CD4-positive, alpha-beta T cell treated with Interleukin-10 for 1 hour (primary cell): ENCODE measurements around the gene OR6C65.
"Not testable (repeated sequence)": the region's sequence is repeated elsewhere in the genome, so short reads cannot be mapped to it uniquely, and the experiment has no call there.

Experiments
- DNase-seq: peaks from one replicate; pipeline ENCODE4 v3.0.0-alpha.2; 2020

The OR6C65 gene

GRCh38 chr12:55400229-55400628 is at the start of gene OR6C65:
Gene OR6C65 (plus strand): TSS chr12:55400529. CDS start chr12:55400529, 0 bp downstream.
- no peak for DNase-seq

GRCh38 chr12:55355338-55355737 is 45.0 kb upstream of the OR6C65 start:
- DNase-seq, result not testable (repeated sequence)

DNA sequence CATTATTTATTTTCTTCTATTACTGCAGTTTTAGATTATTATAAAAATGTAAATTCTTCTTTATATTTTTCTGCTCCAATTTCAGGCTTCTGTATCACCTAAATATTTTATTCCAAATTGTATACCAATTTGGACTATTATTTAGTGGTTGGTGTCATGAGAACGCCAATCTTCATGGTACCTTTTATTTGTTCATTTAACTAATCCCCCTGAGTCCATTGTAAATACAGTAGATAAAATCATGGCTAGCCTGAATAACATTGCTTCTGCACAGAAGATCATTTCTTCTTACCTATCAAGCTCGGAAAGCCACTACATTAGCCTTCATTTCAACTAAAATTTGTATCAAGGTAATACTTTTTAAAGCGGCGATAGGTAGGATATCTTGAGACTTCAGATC is 37.7 kb upstream of the OR6C65 start, which contains the start of gene OR6C75:
Gene OR6C75 (plus strand): TSS at position 301 of the 400 bp plus-strand sequence. CDS start 2,136 bp downstream, outside the sequence.
- DNase-seq, result no peak

DNA sequence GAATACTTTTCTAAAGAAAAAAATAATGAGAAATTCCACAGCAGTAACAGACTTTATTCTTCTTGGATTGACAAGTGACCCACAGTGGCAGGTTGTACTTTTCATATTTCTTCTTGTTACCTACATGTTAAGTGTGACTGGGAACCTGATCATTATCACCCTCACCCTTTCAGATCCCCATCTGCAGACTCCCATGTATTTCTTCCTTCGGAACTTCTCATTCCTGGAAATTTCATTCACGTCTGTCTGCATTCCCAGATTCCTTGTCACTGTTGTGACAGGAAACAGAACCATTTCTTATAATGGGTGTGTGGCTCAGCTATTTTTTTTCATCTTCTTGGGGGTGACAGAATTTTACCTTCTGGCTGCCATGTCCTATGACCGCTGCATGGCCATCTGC is 35.2 kb upstream of the OR6C65 start:
- DNase-seq, result no peak

- no peak for DNase-seq
These were observed 27.8 kb upstream of the OR6C65 start for GRCh38 chr12:55372521-55372920.

GRCh38 chr12:55385891-55386290 is 14.4 kb upstream of the OR6C65 start:
- no peak for DNase-seq

GRCh38 chr12:55392032-55392795 is 8.1 kb upstream of the OR6C65 start:
- no peak for DNase-seq

DNA sequence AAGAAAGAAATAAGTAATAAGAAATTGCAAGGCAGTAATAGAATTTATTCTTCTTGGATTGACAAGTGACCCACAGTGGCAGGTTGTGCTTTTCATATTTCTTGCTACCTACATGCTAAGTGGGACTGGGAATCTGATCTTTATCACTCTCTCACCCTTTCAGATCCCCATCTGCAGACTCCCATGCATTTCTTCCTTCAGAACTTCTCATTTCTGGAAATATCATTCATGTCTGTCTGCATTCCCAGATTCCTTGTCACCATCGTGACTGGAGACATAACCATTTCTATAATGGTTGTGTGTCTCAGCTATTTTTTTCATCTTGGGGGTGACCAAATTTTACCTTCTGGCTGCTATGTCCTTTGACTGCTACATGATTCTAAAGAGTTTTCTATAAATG is 4.0 kb upstream of the OR6C65 start:
- no peak for DNase-seq

DNA sequence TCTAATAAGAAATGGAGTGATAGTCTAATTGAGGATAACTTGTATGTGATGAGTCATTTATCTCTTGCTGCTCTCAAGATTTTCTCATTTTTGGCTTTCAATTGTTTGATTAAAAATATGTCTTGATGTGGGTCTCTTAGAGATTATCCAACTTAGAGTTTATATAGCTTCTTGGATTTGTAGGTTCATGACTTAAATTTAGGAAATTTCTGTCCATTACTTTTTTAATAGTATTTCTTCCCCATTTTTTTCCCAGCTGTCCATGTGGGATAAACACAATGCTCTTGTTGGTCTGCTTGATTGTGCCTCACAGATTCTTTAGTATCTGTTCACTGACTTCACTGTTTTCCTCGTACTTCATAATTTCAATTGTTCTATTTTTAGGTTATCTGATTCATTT is 7.5 kb downstream of the OR6C65 start:
- DNase-seq, result no peak

- not testable (repeated sequence) for DNase-seq
These were observed 8.8 kb downstream of the OR6C65 start for GRCh38 chr12:55409133-55409532.

GRCh38 chr12:55412138-55412537 is 11.8 kb downstream of the OR6C65 start:
- not testable (repeated sequence) for DNase-seq

DNA sequence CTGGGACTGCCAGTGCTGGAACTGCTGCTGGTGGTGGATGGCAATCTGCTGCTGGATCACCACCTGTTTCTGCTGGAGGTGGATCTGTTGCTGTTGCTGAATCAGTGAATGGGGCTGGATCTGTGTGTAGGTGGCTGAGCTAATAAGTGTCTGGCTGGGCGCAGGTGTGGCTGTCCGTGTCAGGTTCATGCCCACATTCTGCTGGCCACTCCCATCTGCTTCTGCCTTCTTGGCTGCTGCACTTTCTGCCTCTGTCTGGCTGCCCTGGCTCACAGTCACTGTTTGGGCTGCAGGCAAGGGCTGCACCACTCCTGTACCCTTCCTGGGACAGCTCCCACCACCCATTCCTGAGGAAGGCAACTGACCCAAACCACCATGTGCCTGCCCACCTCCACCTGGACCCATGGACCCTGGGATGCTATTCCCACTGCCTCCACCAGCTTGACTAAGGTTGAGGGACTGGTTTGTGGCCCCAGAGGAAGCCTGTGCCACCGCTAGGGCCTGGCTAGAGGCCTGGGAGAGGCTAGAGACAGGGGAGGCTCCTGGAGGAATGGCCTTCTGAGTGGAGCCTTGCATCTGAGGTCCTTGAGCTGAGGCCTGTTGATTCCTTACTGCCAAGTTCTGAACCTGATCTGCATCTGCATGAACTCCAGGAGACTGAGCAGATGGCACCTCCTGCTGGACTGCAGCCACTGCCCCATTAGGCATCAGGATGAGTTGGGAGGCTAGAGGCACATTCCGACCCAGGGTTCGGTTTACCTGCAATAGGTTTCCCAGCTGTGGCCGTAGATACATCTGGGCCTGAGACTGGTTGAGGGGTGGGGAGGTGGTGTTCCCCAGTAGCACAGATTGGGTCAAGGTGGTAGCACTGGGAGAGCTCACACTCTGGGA is 13.4 kb downstream of the OR6C65 start:
- not testable (repeated sequence) for DNase-seq

DNA sequence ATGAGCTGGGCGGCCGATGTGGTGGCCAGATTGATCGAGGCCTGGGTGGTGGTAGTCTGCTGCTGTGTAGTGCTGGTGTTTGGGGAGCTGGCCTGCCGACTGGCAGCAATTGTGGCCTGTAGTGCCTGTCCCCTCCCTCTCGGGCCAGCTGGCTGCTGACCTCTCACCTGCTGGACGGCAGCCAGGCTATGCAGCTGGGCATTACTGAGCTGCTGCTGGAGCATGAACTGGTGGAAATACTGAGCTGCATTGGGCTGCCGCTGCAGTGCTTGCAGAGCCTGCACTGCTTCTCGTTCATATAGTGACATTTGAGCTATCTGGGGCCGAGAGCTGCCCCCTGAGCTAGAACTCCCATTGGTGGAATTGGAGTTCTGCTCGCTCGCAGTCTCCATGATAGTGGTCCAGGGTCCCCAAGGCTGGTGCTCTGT is 14.1 kb downstream of the OR6C65 start:
- not testable (repeated sequence) for DNase-seq

DNA sequence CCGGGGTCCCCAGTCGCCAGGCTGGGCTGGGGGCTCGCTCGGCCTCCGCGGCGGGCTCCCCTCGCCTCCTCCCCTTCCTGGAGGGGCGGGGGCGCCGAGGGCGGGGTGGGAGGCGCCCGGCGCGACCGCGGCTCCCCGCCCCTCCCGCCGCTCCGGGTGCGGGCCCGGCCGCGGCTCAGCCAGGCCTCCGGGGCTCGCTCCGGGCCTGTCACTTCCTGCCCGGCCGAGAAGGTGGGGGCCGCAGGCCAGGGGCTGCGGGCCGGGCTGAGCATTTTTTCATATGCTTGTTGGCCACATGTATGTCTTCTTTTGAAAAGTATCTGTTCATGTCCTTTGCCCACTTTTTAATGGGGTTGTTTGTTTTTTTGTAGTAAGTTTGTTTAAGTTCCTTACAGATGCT is 14.6 kb downstream of the OR6C65 start:
- DNase-seq, result not testable (repeated sequence)

- no peak for DNase-seq
These were observed 16.6 kb downstream of the OR6C65 start for GRCh38 chr12:55416961-55417360.

- no peak for DNase-seq
These were observed 20.1 kb downstream of the OR6C65 start for GRCh38 chr12:55420307-55420962.

- DNase-seq, result no peak
These were observed 25.6 kb downstream of the OR6C65 start, which contains the start of gene OR6C76 for GRCh38 chr12:55425954-55426353. Gene OR6C76 (plus strand): TSS chr12:55426254. CDS start chr12:55426254, 0 bp downstream.

DNA sequence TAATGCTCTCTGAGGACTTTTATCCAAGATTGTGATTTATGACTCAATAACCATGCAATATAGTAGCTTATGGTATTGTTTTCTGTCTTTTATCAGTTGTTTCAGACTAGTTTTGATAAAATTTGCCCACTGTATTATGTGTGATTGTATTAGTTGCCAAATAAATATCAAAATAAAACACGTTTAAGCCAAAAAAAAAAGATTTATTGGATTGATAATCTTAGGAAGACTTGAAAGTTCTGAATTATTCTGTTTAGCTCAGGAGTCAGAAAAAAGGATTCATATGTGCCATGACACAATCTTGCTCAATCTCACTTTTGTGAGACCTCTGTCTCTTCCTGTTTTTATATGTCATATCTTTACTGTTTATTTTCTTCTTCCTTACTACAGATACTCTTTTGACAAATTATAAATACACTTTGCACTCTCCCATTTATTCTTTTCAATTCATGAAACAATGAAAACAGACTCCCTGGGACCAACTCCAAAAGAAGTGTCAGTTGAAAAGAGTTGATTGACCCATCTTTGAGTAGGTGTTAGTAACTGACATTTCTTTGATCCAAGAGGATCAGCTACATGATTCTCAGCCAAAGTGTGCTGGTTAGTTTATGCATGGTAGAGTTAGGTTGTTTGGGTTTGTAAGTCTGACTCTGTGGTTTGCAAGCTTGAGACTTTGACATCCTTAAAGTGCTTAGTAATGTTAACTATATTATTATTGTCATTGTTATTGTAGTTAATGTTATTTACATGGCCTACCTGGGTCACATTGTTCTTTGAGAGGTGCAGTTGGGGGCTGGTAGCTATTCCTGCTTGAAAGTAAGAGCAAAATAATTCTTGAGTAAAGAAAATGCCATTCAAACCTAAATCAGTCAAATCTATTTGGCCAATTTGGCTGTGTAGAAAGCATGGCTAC is 28.3 kb downstream of the OR6C65 start:
- no peak for DNase-seq

GRCh38 chr12:55441233-55441632 is 40.9 kb downstream of the OR6C65 start:
- not testable (repeated sequence) for DNase-seq

- no peak for DNase-seq
These were observed 43.4 kb downstream of the OR6C65 start, which contains the start of gene OR6C2 for GRCh38 chr12:55443776-55444175. Gene OR6C2 (plus strand): TSS chr12:55444076. CDS start chr12:55452214, 8,138 bp downstream.

GRCh38 chr12:55445357-55445756 is 45.0 kb downstream of the OR6C65 start:
- no peak for DNase-seq

- DNase-seq, result no peak
These were observed 46.0 kb downstream of the OR6C65 start for GRCh38 chr12:55446326-55446725.
